Measurements from ENCODE around the gene TRIM2. TPM values are rescaled to one million over a fixed set of nuclear protein-coding genes. Genes with fewer than 3 reads are reported as not detected.
A peak's percentile ranks its signal among the peaks of the same experiment; 100 is the strongest.

Gene TRIM2
- total RNA-seq, 1 experiment from 2014 or later: 41.4 TPM

DNA sequence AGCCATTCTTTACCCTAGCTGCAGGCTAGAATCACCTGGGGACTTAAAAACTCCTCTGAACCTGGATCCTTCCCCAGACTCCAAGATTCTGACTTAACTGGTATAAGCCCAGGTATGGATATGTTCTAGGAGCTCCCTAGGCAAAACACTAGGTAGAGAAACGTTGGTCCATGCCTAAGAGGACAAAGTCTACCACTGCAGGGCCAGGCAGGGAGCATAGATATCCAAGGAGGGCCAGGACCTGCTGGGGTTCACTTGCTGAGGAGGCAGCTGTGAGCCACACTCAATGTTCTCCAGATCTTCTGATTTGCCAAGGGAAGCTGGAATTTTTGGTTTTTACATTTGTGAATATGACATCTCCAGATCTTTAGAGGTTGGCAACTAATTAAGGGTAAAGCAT lies 48.6 kb upstream of the TRIM2 start:
- RAD21 ChIA-PET (ENCODE audit: low non-redundant PET in 1 of 2, low total read pairs in 2 of 2, uncharacterized antibody in 2 of 2, unreplicated experiment in 2 of 2): interaction anchor here in 1 of 2 experiments (0.6 kb wide), 1 partner anchor 839 kb away, joined by 3 read pairs; no protein-coding TSS in a partner anchor
- no peak overlapping the region for H3K27ac ChIP-seq (ENCODE audit: low read depth, low read length)
- no peaks in the 10 kb centered on the region for H3K36me3 ChIP-seq (ENCODE audit: control insufficient read depth in 1 of 2, insufficient read depth in 2 of 2, low read length in 2 of 2)
- peaks cover 21 to 49% of the 10 kb centered on the region in 2 experiments for H3K4me1 ChIP-seq (ENCODE audit: control insufficient read depth in 1 of 2, insufficient read depth in 2 of 2, low read length in 2 of 2)
- DNase-seq (ENCODE audit: low read depth, low spot score) (no peak), ATAC-seq (no peak)
- H3K9ac ChIP-seq (ENCODE audit: low read length): no peak overlapping the region
- H3K9me2 ChIP-seq (ENCODE audit: insufficient read depth): no peaks in the 10 kb centered on the region
- POLR2A ChIA-PET: interaction anchor here (0.7 kb wide), 1 partner anchor 8 kb away, joined by 3 read pairs; no protein-coding TSS in a partner anchor
- no peaks in the 10 kb centered on the region for H3K27me3 ChIP-seq (ENCODE audit: insufficient read depth, low read length)
- H4K20me1 ChIP-seq (ENCODE audit: insufficient read depth): no peaks in the 10 kb centered on the region
- no TSS peak for BruUV-seq (replicated peaks)
- intact Hi-C loops (cut with micrococcal nuclease): no loop called here
- no peaks in the 10 kb centered on the region for H3K9me3 ChIP-seq (ENCODE audit: control insufficient read depth in 1 of 2, insufficient read depth in 1 of 2, low read depth in 1 of 2, low read length in 2 of 2)
- H3K79me2 ChIP-seq (ENCODE audit: insufficient read depth, low read length): no peaks in the 10 kb centered on the region
- TF ChIP-seq TCF7L2 (IDR thresholded peaks at IDR 0.05; ENCODE audit: borderline replicate concordance, extremely low read depth, insufficient read depth, insufficient read length) (no peak), ATF3 (IDR thresholded peaks at IDR 0.05) (no peak), ELF1 (IDR thresholded peaks at IDR 0.05; ENCODE audit: borderline replicate concordance, low read depth) (no peak), SRF (IDR thresholded peaks at IDR 0.05; ENCODE audit: low read depth) (no peak), CTCF (IDR thresholded peaks at IDR 0.05 in 2 of 3, conservative IDR thresholded peaks at IDR 0.05 in 1 of 3; ENCODE audit: borderline replicate concordance in 1 of 3, insufficient read depth in 1 of 3, low read depth in 2 of 3, low read length in 2 of 3) (no peak), EZH2phosphoT487 (IDR thresholded peaks at IDR 0.05; ENCODE audit: borderline replicate concordance) (no peak), SIN3A (IDR thresholded peaks at IDR 0.05; ENCODE audit: low read depth) (no peak), RAD21 (IDR thresholded peaks at IDR 0.05; ENCODE audit: low read depth) (no peak), ZNF274 (IDR thresholded peaks at IDR 0.05; ENCODE audit: low read depth, low read length) (no peak), FOSL1 (IDR thresholded peaks at IDR 0.05; ENCODE audit: low read depth) (no peak), POLR2AphosphoS5 (IDR thresholded peaks at IDR 0.05; ENCODE audit: low read depth, low read length) (no peak), POLR2A (IDR thresholded peaks at IDR 0.05; ENCODE audit: borderline replicate concordance, extremely low read depth, insufficient read depth, insufficient read length) (no peak), ZBTB33 (IDR thresholded peaks at IDR 0.05; ENCODE audit: extremely low read depth, insufficient replicate concordance, low read length) (no peak), JUND (IDR thresholded peaks at IDR 0.05) (no peak), EGR1 (IDR thresholded peaks at IDR 0.05; ENCODE audit: low read depth) (no peak), SP1 (IDR thresholded peaks at IDR 0.05; ENCODE audit: low read depth) (no peak), YY1 (IDR thresholded peaks at IDR 0.05; ENCODE audit: extremely low read depth, insufficient replicate concordance, low read depth, low read length) (no peak)
- TF ChIP-seq, protein P1, sequence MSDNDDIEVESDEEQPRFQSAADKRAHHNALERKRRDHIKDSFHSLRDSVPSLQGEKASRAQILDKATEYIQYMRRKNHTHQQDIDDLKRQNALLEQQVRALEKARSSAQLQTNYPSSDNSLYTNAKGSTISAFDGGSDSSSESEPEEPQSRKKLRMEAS (IDR thresholded peaks at IDR 0.05): no peak
- TF ChIP-seq, protein P2, sequence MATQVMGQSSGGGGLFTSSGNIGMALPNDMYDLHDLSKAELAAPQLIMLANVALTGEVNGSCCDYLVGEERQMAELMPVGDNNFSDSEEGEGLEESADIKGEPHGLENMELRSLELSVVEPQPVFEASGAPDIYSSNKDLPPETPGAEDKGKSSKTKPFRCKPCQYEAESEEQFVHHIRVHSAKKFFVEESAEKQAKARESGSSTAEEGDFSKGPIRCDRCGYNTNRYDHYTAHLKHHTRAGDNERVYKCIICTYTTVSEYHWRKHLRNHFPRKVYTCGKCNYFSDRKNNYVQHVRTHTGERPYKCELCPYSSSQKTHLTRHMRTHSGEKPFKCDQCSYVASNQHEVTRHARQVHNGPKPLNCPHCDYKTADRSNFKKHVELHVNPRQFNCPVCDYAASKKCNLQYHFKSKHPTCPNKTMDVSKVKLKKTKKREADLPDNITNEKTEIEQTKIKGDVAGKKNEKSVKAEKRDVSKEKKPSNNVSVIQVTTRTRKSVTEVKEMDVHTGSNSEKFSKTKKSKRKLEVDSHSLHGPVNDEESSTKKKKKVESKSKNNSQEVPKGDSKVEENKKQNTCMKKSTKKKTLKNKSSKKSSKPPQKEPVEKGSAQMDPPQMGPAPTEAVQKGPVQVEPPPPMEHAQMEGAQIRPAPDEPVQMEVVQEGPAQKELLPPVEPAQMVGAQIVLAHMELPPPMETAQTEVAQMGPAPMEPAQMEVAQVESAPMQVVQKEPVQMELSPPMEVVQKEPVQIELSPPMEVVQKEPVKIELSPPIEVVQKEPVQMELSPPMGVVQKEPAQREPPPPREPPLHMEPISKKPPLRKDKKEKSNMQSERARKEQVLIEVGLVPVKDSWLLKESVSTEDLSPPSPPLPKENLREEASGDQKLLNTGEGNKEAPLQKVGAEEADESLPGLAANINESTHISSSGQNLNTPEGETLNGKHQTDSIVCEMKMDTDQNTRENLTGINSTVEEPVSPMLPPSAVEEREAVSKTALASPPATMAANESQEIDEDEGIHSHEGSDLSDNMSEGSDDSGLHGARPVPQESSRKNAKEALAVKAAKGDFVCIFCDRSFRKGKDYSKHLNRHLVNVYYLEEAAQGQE (IDR thresholded peaks at IDR 0.05; ENCODE audit: low read depth): no peak
- CTCF ChIA-PET: interaction anchor here (0.8 to 1.2 kb wide), 4 partner anchors 11 to 52 kb away, joined by 3 to 5 read pairs (median 4); partner anchors contain the start of gene TRIM2
- H3K4me3 ChIP-seq (replicated peaks in 1 of 2; ENCODE audit: low read depth in 1 of 2, low read length in 2 of 2): no peak overlapping the region
- peak overlapping the region; percentile 59 for H2AFZ ChIP-seq (ENCODE audit: low read depth, low read length, poor library complexity, severe bottlenecking)
- H3K4me2 ChIP-seq (ENCODE audit: low read length): peak overlapping the region; percentile 24; the same call in 1 of the 2 replicates

All from HCT116 (cell line).